ENCODE data around the gene TRMU. TPM values are rescaled to one million over a fixed set of nuclear protein-coding genes. Genes with fewer than 3 reads are reported as not detected.

The TRMU gene
- total RNA-seq, 1 donor from 2014 or later, result 70.1 TPM

- Histone ChIP-seq H3F3A (ENCODE audit: low read depth) (no peaks in the 10 kb centered on the region), H3K4me3 (no peak overlapping the region), H3K9ac (no peak overlapping the region), H3K36me3 (no peaks in the 10 kb centered on the region), H3K79me2 (ENCODE audit: low read depth) (no peaks in the 10 kb centered on the region), H3K4me1 (no peaks in the 10 kb centered on the region), H3K4me2 (no peak overlapping the region), H3K27me3 (no peaks in the 10 kb centered on the region), H3K27ac (no peak overlapping the region), H3K9me3 (ENCODE audit: low read depth) (no peaks in the 10 kb centered on the region), H2AFZ (replicated peaks) (no peak overlapping the region), H4K20me1 (ENCODE audit: low read depth) (no peaks in the 10 kb centered on the region)
- no peak overlapping the region for H3K4me3 Mint-ChIP-seq
- H3K27me3 Mint-ChIP-seq (ENCODE audit: insufficient read depth, low read depth), result peaks cover 8% of the 10 kb centered on the region
- peaks cover 3% of the 10 kb centered on the region for H3K4me1 Mint-ChIP-seq
- peaks cover 10% of the 10 kb centered on the region for H3K36me3 Mint-ChIP-seq
- no peak overlapping the region for H3K27ac Mint-ChIP-seq
- H3K9me3 Mint-ChIP-seq, result no peaks in the 10 kb centered on the region
- no peak for DNase-seq (ENCODE audit: low spot score)
- TF ChIP-seq CTCF (IDR thresholded peaks at IDR 0.05), result no peak
- no peak for TF ChIP-seq EZH2phosphoT487 (IDR thresholded peaks at IDR 0.05)
- TF ChIP-seq EZH2 (IDR thresholded peaks at IDR 0.05), result no peak
These were observed 56.1 kb downstream of the TRMU start for GRCh38 chr22:46391486-46392136.

DNA sequence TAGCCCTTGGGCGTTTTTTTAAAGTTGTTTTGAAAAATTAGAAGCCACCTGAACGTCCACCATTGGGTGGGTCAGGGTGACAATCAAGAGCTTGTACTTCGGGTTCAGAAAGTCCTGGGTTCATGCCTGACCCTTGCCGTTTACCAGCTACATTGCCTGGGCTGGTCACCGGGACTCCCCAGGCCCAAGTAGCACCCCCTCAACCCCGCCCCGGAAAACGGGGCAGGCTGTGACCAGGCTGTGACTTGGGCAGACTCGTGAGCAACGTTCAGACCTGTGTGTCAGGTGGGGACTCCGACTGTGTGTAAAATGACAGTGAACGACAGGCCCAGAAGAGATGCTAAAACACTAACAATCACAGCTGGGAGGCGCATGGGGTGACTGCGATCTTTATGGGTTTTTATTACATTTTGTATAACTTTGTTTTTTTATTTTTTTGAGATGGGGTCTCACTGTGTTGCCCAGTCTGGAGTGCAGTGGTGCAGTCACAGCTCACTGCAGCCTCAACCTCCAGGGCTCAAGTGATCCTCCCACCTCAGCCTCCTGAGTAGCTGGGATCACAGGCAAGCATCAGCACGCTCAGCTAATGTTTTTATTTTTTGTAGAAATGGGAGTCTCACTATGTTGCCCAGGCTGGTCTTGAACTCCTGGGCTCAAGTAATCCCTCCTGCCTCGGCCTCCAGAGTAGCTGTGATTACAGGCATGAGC is 56.8 kb downstream of the TRMU start:
- Histone ChIP-seq H3K79me2 (ENCODE audit: low read depth) (no peaks in the 10 kb centered on the region), H2AFZ (replicated peaks) (no peak overlapping the region), H3F3A (ENCODE audit: low read depth) (no peaks in the 10 kb centered on the region), H3K27me3 (no peaks in the 10 kb centered on the region), H3K9me3 (ENCODE audit: low read depth) (no peaks in the 10 kb centered on the region), H3K27ac (no peak overlapping the region), H3K9ac (no peak overlapping the region), H3K36me3 (no peaks in the 10 kb centered on the region), H4K20me1 (ENCODE audit: low read depth) (no peaks in the 10 kb centered on the region), H3K4me3 (no peak overlapping the region), H3K4me1 (no peaks in the 10 kb centered on the region), H3K4me2 (no peak overlapping the region)
- no peak overlapping the region for H3K27ac Mint-ChIP-seq
- H3K36me3 Mint-ChIP-seq, result peaks cover 10% of the 10 kb centered on the region
- H3K4me3 Mint-ChIP-seq, result no peak overlapping the region
- H3K9me3 Mint-ChIP-seq, result no peaks in the 10 kb centered on the region
- no peak for DNase-seq (ENCODE audit: low spot score)
- H3K27me3 Mint-ChIP-seq (ENCODE audit: insufficient read depth, low read depth), result peaks cover 7% of the 10 kb centered on the region
- TF ChIP-seq EZH2 (IDR thresholded peaks at IDR 0.05) (no peak), CTCF (IDR thresholded peaks at IDR 0.05) (no peak), EZH2phosphoT487 (IDR thresholded peaks at IDR 0.05) (no peak)
- peaks cover 3% of the 10 kb centered on the region for H3K4me1 Mint-ChIP-seq

DNA sequence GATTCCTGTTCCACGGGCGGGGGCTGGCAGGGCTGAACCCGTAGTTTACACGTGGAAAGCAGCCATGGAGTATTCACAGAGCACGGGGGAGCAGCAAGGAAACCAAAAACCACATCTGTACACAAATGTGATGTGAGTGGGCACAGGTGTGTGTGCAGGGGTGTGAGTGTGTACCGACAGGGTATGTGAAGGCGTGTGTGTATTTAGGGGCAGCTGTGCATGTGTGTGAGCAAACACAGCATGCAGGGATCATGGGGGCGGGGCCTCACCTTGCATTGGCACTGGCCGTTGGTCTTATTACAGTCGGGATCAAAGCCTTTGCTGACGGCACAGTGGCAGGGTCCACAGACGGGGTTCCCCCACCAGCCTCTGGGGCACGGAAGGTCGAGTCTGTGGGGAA is 58.4 kb downstream of the TRMU start:
- no peaks in the 10 kb centered on the region for H4K20me1 ChIP-seq (ENCODE audit: low read depth)

More for the DNA sequence above, 58.4 kb downstream of the TRMU start:
- Mint-ChIP-seq H3K27me3 (ENCODE audit: insufficient read depth, low read depth) (peaks cover 5% of the 10 kb centered on the region), H3K4me1 (peaks cover 3% of the 10 kb centered on the region), H3K27ac (no peak overlapping the region), H3K36me3 (peaks cover 10% of the 10 kb centered on the region), H3K4me3 (no peak overlapping the region), H3K9me3 (no peaks in the 10 kb centered on the region)
- no peaks in the 10 kb centered on the region for H3K79me2 ChIP-seq (ENCODE audit: low read depth)
- H3K9me3 ChIP-seq (ENCODE audit: low read depth), result no peaks in the 10 kb centered on the region
- no peak overlapping the region for H2AFZ ChIP-seq (replicated peaks)
- DNase-seq (ENCODE audit: low spot score), result no peak
- H3K27me3 ChIP-seq, result no peaks in the 10 kb centered on the region
- no peaks in the 10 kb centered on the region for H3K36me3 ChIP-seq
- no peak overlapping the region for H3K27ac ChIP-seq
- H3K9ac ChIP-seq, result no peak overlapping the region
- H3K4me3 ChIP-seq, result no peak overlapping the region
- no peak for TF ChIP-seq CTCF (IDR thresholded peaks at IDR 0.05)
- TF ChIP-seq EZH2phosphoT487 (IDR thresholded peaks at IDR 0.05), result no peak
- no peak for TF ChIP-seq EZH2 (IDR thresholded peaks at IDR 0.05)
- no peak overlapping the region for H3K4me2 ChIP-seq
- H3F3A ChIP-seq (ENCODE audit: low read depth), result no peaks in the 10 kb centered on the region
- H3K4me1 ChIP-seq, result no peaks in the 10 kb centered on the region

Measured in neural progenitor cell (in vitro differentiated cells).